ENCODE results near the gene LRFN4.
A peak's percentile ranks its signal among the peaks of the same experiment; 100 is the strongest.

LRFN4 gene

GRCh38 chr11:66868726-66869566 lies 12.1 kb downstream of the LRFN4 start:
- H3K36me3 ChIP-seq = peaks cover 23% of the 10 kb centered on the region; the same call in 1 of the 2 replicates
- H3K9ac ChIP-seq = no peak overlapping the region
- no peak overlapping the region for H3K4me3 ChIP-seq
- H3K27me3 ChIP-seq = no peaks in the 10 kb centered on the region
- TF ChIP-seq Cebpa-rat (IDR thresholded peaks at IDR 0.05) = no peak
- peaks cover 22% of the 10 kb centered on the region for H3K4me1 ChIP-seq
- H3K4me2 ChIP-seq = peak overlapping the region; percentile 46
- H4K20me1 ChIP-seq = no peaks in the 10 kb centered on the region
- no peaks in the 10 kb centered on the region for H3K9me3 ChIP-seq
- 0 out of 2 replicates have a peak overlapping the region, but pooled peaks have one; percentile 14 for H3K27ac ChIP-seq

- TF ChIP-seq Cebpa-rat (IDR thresholded peaks at IDR 0.05) = no peak
- Histone ChIP-seq H3K9me3 (no peaks in the 10 kb centered on the region), H3K27me3 (no peaks in the 10 kb centered on the region), H4K20me1 (no peaks in the 10 kb centered on the region), H3K27ac (no peak overlapping the region), H3K4me1 (peaks cover 18% of the 10 kb centered on the region), H3K4me2 (0 out of 2 replicates have a peak overlapping the region, but pooled peaks have one; percentile 46), H3K36me3 (peaks cover 23% of the 10 kb centered on the region; the same call in 1 of the 2 replicates), H3K9ac (no peak overlapping the region), H3K4me3 (no peak overlapping the region)
These were observed 12.7 kb downstream of the LRFN4 start for GRCh38 chr11:66869567-66869870.

GRCh38 chr11:66870131-66870530 lies 13.3 kb downstream of the LRFN4 start:
- Histone ChIP-seq H3K9ac (no peak overlapping the region), H3K4me1 (peaks cover 21% of the 10 kb centered on the region), H4K20me1 (no peaks in the 10 kb centered on the region), H3K9me3 (no peaks in the 10 kb centered on the region), H3K27ac (no peak overlapping the region), H3K4me2 (no peak overlapping the region), H3K4me3 (no peak overlapping the region), H3K36me3 (peaks cover 23% of the 10 kb centered on the region; the same call in 1 of the 2 replicates), H3K27me3 (no peaks in the 10 kb centered on the region)
- TF ChIP-seq Cebpa-rat (IDR thresholded peaks at IDR 0.05) = no peak

- Histone ChIP-seq H3K36me3 (peaks cover 20% of the 10 kb centered on the region; the same call in 1 of the 2 replicates), H3K4me2 (no peak overlapping the region), H3K4me3 (no peak overlapping the region), H3K4me1 (peaks cover 29% of the 10 kb centered on the region), H3K27ac (no peak overlapping the region), H3K9me3 (no peaks in the 10 kb centered on the region), H4K20me1 (no peaks in the 10 kb centered on the region), H3K27me3 (peaks cover 3% of the 10 kb centered on the region; the same call in 1 of the 2 replicates), H3K9ac (no peak overlapping the region)
- TF ChIP-seq Cebpa-rat (IDR thresholded peaks at IDR 0.05) = no peak
These were observed 14.0 kb downstream of the LRFN4 start for GRCh38 chr11:66870616-66871520.

- Histone ChIP-seq H3K4me3 (no peak overlapping the region), H3K27ac (no peak overlapping the region), H3K4me2 (no peak overlapping the region), H4K20me1 (no peaks in the 10 kb centered on the region), H3K9ac (no peak overlapping the region), H3K27me3 (peaks cover 3% of the 10 kb centered on the region), H3K36me3 (peaks cover 17% of the 10 kb centered on the region; the same call in 1 of the 2 replicates), H3K9me3 (no peaks in the 10 kb centered on the region), H3K4me1 (peaks cover 35% of the 10 kb centered on the region)
- no peak for TF ChIP-seq Cebpa-rat (IDR thresholded peaks at IDR 0.05)
These were observed 14.6 kb downstream of the LRFN4 start for GRCh38 chr11:66871521-66871901.

GRCh38 chr11:66874232-66874631 lies 17.4 kb downstream of the LRFN4 start:
- Histone ChIP-seq H3K27ac (no peak overlapping the region), H3K27me3 (peaks cover 3% of the 10 kb centered on the region), H3K4me3 (no peak overlapping the region), H3K9ac (0 out of 2 replicates have a peak overlapping the region, but pooled peaks have one; percentile 43), H4K20me1 (no peaks in the 10 kb centered on the region), H3K4me1 (peaks cover 40% of the 10 kb centered on the region), H3K36me3 (peaks cover 17% of the 10 kb centered on the region; the same call in 1 of the 2 replicates), H3K4me2 (peak overlapping the region; percentile 58; the same call in 1 of the 2 replicates), H3K9me3 (no peaks in the 10 kb centered on the region)
- no peak for TF ChIP-seq Cebpa-rat (IDR thresholded peaks at IDR 0.05)

- no peak for TF ChIP-seq Cebpa-rat (IDR thresholded peaks at IDR 0.05)
- no peak overlapping the region for H3K27ac ChIP-seq
- H3K36me3 ChIP-seq = peaks cover 12% of the 10 kb centered on the region; the same call in 1 of the 2 replicates
- no peaks in the 10 kb centered on the region for H3K9me3 ChIP-seq
- peaks cover 48% of the 10 kb centered on the region for H3K4me1 ChIP-seq
- peak overlapping the region; percentile 58 for H3K4me2 ChIP-seq
- no peaks in the 10 kb centered on the region for H4K20me1 ChIP-seq
- H3K4me3 ChIP-seq = no peak overlapping the region
- H3K9ac ChIP-seq = peak overlapping the region; percentile 43
- H3K27me3 ChIP-seq = peaks cover 3% of the 10 kb centered on the region
These were observed 18.5 kb downstream of the LRFN4 start for GRCh38 chr11:66875378-66875777.

GRCh38 chr11:66877588-66878385 lies 20.9 kb downstream of the LRFN4 start:
- TF ChIP-seq Cebpa-rat (IDR thresholded peaks at IDR 0.05) = no peak
- H3K9ac ChIP-seq = no peak overlapping the region
- H3K27ac ChIP-seq = no peak overlapping the region
- peaks cover 3% of the 10 kb centered on the region for H3K27me3 ChIP-seq
- H3K36me3 ChIP-seq = no peaks in the 10 kb centered on the region
- H3K4me3 ChIP-seq = no peak overlapping the region
- H3K4me1 ChIP-seq = peaks cover 72% of the 10 kb centered on the region
- H3K9me3 ChIP-seq = no peaks in the 10 kb centered on the region
- no peaks in the 10 kb centered on the region for H4K20me1 ChIP-seq
- H3K4me2 ChIP-seq = no peak overlapping the region

- no peak for TF ChIP-seq Cebpa-rat (IDR thresholded peaks at IDR 0.05)
- no peaks in the 10 kb centered on the region for H3K9me3 ChIP-seq
- H3K27ac ChIP-seq = no peak overlapping the region
- no peaks in the 10 kb centered on the region for H3K36me3 ChIP-seq
- H3K4me1 ChIP-seq = peaks cover 72% of the 10 kb centered on the region
- H3K9ac ChIP-seq = no peak overlapping the region
- no peak overlapping the region for H3K4me3 ChIP-seq
- H3K27me3 ChIP-seq = peaks cover 3% of the 10 kb centered on the region
- H4K20me1 ChIP-seq = no peaks in the 10 kb centered on the region
- peak overlapping the region; percentile 77; the same call in 1 of the 2 replicates for H3K4me2 ChIP-seq
These were observed 21.6 kb downstream of the LRFN4 start for GRCh38 chr11:66878474-66878873.
